Measurements from ENCODE around the gene CRTC1.
A peak's percentile ranks its signal among the peaks of the same experiment; 100 is the strongest.

CRTC1 gene

DNA sequence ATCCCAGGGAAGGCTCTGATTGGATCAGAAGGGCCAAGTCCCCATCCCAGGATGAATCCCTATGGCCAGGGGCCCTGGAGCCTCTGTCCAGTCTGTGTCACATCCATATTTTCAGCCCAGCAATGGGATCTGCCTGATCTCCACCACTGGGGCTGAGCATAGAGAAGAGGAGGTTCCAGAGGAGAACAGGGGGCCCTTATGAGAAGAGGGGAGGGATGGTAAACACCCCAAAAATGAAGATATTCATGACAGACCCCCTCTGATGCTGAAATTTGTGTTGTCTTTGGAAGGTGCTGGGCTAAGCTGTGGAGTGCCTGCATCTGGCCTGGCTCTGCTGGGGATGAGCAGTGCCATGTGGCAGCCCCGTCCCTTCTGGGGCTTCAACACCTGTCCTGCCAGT, 32.2 kb upstream of the CRTC1 start:
- no peak for DNase-seq (ENCODE audit: low spot score)

DNA sequence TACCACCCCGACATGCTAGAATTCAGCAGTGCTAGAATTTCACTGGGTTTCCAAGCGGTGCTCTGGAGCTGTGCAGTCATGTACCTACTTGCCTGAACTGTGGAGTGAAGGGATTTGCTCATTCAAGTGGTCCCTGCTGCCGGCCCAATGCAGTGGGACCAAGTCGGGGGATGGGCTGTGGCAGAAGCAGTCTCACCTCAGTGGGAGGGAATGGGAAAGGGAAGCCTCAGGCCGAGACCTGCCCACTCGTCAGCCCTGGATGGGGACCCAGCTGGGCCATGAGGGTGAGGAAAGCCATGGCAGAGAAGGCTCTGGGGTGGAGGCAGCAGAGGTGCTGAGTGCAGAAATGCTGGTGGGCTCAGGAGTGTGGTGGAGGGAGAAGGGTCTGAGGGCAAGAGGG, 31.7 kb upstream of the CRTC1 start:
- no peak for DNase-seq (ENCODE audit: low spot score)

DNA sequence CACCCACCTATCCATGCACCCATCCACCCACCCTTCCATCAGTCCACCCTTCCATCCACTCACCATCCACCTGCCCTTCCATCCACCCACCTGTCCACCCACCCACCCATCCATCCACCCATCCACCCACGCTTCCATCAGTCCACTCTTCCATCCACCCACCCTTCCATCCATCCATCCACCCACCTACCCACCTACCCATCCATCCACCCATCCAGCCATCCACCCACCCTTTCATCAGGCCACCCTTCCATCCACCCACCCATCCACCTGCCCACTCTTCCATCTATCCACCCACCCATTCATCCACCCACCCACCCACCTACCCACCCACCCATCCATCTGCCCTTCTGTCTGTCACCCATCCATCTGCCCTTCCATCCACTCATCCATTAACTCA, 29.6 kb upstream of the CRTC1 start:
- DNase-seq (ENCODE audit: low spot score), result no peak

DNA sequence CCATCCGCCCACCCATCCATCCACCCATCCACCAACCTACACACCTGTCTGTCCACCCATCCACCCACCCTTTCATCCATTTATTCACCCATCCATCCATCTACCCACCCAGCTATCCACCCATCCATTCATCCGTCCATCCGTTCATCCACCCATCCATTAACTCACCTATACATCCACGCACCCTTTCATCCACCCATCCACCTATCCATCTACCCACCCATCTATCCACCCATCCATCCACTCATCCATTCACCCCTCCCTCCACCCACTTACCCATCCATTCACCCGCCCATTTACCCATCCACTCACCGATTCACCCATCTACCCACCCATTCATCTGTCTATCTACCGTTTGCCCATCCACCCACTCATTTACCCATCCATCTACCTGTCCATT, 29.0 kb upstream of the CRTC1 start:
- DNase-seq (ENCODE audit: low spot score), result no peak

DNA sequence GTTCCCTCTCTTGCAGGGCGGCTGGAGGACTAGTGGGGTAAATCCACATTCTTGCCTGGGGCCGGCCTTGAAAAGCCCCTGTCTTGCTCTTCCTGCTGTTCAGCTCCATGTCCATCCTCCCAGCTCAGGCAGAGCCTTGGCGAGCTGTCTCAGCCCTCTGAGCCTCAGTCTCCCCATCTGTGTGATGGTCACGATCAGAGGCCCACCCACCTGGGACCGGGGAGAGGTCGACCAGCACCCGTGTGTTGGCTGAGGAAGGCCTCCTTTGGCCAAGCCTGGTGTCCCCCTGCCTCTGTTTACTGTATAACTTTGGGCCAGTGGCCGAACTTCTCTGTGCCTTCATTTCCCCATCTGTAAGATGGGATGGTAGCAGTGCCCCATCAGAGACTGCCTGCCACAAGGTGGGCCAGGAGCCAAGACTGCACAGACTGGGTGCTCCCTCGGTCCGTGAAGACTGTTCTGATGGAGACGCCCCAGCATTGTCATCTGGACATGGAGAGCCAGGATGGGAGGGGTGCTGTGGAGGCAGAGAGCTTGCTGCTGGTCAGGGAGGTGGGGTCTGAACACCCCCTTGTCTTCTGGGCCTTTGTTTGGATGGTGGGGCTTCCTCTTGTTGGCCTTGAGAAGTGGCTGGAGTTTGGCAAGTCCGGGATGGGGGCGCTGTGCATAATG, 28.2 kb upstream of the CRTC1 start:
- DNase-seq (ENCODE audit: low spot score), result no peak

DNA sequence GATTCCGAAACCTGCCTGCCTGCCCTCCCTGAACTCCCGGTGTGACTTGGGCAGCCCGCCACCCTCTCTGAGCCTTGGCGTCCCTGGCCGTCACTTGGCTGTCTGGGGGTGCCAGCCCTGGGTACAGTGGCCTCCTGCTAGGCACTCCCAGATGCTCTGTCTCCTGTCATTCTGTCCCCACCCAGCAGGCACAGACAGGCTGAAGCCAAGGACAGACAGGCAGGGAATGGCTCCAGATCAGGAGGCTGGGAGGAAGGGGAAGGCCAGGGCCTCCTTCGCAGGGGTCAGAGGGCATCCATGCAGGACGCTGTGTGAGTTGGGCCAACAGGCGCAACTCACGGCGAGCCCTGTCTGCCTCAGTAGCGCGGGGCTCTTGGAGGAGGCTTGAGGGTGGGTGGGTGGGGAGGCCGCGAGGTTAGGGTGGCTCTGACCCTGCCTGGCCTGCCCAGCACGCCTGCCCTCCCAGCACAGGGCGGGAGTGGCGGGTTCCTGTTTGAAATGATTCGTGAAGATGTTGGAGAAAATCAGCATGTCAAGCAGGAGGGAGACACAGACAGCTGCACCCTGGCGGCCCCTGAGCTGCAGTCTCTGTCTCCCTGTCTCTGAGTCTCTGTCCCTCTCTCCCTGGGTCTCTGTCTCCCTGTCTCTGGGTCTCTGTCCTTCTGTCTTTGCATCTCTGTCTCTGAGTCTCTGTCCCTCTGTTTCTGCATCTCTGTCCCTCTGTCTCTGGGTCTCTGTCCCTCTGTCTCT, 27.0 kb upstream of the CRTC1 start:
- no peak for DNase-seq (ENCODE audit: low spot score)

DNA sequence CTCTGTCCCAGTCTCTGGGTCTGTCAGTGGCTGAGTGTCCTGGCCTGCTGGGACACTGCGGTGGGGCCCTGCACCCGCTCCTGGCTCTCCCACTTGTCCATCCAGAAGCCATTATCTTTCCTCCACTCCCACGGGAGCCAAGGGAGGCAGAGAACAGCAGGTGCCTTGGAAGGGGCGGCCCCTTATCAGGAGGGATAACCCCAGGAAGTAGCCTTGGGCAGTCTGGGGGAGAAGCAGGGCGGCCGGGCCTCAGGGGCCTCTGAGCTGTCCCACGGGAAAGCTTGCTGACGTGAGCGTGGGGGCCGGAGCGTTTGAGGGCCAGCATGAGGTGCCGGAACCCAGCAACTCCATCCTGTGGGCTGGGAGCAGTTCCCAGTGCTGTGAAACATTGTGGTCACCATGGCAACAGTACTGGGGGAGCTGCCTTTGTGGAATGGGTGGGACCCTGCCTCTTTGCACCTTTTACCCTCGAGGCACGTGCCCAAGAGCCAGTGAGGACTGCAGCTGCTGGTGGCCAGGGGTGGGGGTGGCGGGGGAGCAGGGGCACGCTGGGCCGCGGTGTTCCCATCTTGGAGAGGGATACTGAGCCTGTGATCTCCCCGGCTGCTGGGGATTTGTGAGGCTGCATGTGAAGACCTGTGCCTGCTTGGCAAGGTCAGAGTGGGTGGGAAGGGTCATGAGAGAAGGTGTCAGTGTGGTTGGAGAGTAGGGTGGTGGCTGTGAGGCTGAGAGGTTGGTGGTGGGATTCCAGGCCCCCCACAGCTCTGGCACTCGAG, 25.7 kb upstream of the CRTC1 start:
- DNase-seq (ENCODE audit: low spot score), result peak; percentile 45

DNA sequence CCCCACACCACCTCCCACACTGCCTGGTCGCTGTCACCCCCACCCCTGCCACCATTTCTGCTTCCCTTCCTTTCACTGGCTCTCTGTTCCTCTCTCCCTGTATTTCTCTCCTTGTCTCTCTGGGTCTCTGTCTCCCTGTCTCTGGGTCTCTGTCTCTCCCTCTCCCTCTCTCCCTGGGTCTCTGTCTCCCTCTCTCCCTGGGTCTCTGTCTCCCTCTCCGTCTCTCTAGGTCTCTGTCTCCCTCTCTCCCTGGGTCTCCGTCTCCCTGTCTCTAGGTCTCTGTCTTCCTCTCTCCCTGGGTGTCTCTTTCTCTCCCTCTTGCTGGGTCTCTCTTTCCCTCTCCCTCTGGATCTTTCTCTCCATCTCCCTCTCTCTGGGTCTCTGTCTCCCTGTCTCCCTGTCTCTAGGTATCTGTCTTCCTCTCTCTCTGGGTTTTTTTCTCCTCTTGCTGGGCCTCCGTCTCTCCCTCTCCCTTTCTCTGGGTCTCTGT, 25.1 kb upstream of the CRTC1 start:
- no peak for DNase-seq (ENCODE audit: low spot score)

DNA sequence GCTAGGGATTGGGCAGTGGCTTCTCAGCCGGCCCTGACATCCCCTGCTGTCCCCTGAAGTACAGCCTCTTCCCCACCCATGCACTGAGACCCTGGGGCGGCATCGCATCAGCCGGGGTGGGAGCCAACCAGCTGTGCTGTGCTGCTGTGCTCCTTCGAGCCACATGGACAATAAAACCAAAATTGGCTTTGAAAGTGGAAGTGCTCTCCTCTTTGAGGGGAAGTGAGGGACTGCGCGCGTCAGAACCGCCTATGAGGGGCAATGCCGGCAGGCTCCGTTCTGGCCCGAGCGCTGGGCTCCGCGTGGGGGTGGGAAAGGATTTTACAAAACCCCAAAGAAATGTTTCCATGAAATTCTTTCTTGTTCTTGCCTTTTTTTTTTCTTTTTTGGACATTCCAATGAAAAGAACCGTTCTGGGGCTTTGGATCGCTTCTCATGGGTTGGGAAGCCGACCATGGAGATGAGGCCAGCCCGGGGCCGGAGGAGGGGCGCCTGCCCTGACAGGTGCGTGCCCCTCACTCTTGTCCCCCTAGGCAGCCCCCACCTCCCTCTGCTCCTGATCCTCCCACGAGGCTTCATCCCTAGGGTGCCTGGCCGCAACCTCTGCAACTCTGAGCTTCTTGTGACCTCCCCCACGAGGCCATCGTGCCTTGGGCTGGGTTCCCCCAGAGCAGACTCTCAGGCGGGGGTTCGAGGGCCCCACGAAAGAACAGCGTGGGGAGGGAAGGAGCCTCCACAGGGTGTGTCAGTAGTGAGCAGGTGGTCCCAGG, 24.0 kb upstream of the CRTC1 start:
- peak; percentile 70 for DNase-seq (ENCODE audit: low spot score)

DNA sequence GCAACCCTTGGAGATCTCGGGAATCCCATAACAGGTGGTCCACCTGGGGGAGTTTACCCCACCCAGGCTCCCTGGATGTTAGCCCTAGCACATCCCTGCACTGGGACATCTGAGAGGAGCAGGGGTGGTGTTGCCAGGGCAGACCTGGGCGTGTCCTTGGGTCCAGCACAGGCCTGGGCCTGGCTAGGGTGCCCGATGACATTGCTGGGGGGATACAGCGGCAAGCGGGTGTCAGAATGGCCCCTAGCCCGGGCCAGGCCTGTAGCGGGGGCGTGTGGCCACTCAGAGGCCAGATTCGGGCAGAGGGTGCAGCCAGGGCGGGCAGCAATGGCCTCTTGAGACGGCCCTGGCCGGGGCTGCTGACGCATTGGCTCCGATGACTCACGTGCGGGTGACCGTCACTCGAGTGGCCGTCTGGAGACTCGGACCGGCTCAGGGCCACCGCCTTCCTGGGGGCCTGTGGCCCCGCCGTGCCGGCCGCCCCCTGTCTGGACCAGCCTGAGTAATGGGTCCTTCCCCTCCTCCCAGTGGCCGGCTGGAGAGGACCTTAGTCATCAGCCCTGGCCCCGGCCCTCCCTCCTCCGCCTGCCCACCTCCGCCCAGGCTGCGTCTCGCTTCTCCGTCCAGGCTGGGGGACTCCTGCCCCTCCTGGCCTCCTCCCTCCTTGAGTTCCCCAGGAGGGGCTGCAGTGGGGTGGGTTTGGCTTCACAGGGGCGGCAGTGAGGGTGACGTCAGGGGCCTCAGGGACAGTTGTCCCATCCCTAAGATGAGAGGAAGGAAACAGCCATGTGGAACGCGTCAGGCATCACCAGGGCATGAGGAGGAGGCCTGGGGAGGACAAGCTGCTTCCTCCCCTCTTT, 23.2 kb upstream of the CRTC1 start:
- peak; percentile 83 for DNase-seq (ENCODE audit: low spot score)

DNA sequence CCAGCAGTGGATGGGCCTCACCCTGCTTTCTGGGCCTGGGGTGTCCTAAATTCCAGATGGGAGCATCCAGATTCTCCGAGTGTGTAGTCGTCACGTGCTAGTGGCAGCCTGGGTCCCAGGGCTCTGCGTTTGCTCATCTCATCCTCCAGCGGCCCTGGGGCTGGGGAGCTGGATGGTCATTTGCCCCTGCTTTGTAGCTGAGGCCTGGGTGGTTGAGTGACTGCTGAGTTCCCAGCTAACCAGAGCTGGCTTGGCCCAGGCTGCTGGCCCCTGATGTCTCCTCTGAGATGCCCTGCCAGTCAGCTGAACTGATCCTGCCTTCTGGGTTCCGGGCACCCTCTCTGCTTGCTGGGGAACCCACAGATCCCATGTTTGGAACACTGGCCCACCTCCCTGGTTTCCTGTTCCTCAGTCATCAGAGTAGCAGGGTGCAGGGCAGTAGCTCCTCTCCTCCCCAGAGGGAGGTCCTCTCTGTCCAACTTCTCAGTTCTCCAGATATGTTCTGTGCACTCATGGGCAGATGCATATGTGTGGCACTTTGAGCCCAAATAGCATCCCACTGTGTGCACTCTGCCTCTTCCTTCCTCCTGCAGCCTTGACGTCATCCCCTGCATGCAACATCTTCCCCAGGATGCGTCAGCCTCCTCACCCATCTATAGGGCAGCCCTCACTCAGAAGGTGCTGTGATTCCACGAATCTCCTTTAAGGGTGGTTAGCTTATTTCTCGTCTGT, 22.4 kb upstream of the CRTC1 start:
- DNase-seq (ENCODE audit: low spot score), result no peak

DNA sequence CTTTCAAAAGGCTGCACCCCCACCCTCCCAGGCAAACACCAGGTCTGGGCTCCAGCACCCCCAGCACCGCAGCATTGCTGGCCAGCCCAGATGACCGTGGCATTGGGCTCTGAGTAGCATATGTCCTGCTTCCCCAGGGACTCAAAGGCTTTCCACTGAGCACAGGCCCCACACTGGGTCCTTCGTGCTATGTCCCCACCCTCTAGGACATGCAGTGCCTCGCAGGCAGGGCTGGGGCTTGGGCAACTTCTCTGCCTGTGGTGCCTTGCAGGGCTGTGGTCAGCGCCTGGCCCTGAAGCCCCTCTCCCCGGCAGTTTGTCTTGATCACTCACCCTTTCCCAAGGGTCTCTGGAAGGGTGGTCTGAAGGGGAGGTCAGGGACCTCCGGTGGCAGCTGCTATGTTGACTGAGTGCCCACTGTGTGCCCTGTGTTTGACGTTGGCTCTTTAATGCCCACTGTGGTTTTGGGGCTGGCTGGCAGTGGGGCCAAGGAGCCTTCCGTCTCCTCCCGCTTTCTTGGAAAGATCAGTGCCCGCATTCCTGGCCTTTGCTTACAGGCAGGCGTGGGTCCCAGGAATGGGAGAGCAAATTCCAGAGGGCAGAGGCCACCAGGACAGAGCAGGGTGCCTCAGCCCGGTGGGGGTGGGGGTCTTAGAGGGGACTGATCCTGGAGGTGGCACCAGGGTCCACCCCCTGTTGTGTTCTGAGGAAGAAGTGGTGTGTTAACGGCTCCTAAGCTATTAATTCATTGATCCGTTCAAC, 20.3 kb upstream of the CRTC1 start:
- no peak for DNase-seq (ENCODE audit: low spot score)

DNA sequence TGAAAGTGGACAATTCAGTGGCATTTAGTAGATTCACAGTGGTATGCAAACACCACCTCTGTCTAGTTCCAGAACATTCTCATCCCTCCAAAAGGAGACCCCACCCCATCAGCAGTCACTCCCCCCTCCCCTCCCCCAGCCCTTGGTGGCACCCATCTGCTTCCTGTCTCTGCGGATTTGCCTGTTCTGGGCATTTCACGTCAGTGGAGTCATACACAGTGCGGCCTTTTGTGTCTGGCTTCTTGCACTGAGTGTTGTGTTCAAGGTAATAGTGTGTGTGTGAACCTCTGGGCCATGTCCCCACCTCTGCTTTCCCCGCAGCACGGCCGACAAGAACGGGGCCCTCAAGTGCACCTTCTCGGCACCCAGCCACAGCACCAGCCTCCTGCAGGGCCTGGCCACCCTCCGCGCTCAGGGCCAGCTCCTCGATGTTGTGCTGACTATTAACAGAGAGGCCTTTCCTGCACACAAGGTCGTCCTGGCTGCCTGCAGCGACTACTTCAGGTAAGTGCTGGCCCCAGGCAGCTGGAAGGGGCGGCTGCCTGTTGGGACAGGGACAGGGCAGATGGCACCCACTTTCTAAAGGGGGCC, 19.4 kb upstream of the CRTC1 start:
- no peak for DNase-seq (ENCODE audit: low spot score)

DNA sequence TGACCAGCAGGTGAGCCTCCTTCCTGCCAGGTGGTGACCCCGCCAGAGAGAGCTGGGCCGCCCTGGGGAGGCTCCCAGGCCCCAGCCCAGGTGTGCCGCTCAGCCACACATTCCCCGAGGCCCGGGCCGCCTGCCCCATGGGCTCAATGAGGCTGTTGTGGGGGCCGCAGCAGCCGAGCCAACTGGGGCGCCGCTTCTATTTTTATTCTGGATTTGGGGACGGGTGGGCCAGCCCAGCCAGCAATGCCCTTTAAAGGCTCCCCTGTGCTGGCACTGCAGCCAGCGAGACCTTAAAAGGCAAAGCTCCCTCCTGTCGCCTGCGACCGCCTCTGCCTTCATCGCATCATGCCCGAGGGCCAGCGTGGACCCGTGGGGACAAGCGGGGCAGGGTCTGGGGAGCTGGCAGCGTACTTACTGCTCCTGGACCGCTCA, 17.7 kb upstream of the CRTC1 start:
- DNase-seq (ENCODE audit: low spot score), result no peak

DNA sequence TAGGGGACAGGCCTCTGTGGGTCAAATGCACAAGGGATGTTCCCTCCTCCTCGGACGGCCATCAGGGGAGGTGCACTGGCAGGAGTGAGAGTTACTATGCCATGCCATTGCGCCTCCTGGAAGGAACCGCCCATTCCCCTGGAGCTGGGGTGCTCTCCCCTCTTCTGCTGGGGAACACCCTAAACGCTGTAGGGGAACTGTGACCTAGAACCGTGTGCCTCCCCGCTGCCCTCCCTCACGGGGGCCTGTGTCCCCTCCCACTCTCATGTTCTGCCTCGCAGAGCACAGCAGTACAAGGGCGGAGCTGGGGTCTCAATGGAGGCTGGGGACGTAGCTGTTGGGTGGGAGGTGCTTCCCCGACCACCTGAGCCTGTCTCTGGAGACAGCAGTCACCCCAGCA, 17.2 kb upstream of the CRTC1 start:
- DNase-seq (ENCODE audit: low spot score), result no peak

DNA sequence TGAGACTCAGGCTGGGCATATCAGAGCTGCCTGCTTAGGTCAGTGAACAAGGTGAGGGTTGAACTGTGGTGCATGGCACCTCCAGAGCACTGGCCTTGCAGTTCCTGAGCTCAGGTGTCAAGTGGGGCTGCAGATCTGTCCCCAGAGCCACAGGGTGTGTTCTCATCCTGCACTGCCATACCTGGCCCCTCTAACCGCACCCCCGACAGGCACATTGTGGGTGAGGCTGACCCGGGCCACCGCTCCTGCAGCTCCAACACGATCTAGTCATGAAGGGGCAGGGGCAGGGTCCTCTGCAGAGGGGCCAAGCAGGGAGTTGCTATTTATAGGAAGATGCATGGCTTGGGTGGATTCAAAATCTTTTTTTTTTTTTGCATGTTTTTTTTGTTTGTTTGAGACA, 16.7 kb upstream of the CRTC1 start:
- DNase-seq (ENCODE audit: low spot score), result no peak

DNA sequence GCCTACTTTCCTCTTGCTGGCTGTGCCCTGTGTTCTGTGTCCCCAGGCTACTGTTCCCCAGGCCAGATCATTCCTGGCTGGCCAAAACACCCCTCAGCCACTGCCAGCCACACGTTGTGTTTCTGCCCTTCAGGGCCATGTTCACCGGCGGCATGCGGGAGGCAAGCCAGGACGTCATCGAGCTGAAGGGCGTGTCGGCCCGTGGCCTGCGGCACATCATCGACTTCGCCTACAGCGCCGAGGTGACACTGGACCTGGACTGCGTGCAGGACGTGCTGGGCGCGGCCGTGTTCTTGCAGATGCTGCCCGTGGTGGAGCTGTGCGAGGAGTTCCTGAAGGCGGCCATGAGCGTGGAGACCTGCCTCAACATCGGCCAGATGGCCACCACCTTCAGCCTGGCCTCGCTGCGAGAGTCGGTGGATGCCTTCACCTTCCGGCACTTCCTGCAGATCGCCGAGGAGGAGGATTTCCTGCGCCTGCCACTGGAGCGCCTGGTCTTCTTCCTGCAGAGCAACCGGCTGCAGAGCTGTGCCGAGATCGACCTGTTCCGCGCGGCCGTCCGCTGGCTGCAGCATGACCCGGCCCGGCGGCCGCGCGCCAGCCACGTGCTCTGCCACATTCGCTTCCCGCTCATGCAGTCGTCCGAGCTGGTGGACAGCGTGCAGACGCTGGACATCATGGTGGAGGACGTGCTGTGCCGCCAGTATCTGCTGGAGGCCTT, 15.8 kb upstream of the CRTC1 start:
- DNase-seq (ENCODE audit: low spot score), result no peak

DNA sequence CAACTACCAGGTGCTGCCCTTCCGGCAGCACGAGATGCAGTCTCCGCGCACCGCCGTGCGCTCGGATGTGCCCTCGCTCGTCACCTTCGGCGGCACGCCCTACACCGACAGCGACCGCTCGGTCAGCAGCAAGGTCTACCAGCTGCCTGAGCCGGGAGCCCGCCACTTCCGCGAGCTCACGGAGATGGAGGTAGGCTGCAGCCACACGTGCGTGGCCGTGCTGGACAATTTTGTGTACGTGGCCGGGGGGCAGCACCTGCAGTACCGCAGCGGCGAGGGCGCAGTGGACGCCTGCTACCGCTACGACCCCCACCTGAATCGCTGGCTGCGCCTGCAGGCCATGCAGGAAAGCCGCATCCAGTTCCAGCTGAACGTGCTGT, 15.2 kb upstream of the CRTC1 start:
- no peak for DNase-seq (ENCODE audit: low spot score)

All from AG20443 (cell line).